A549 (cell line): ENCODE data around the gene RERE.

ENCODE experiments used
- CTCF ChIP-seq: fragments of >200 bp; sonication (Bioruptor Twin); formaldehyde crosslinking; IDR thresholded peaks from 3 replicates; pipeline ENCODE4 v1.5.1; 2016
- E2F6 ChIP-seq: IDR thresholded peaks from 2 replicates; pipeline ENCODE4 v1.6.1; 2012; ENCODE audit warnings: low read depth, borderline replicate concordance
- MAX ChIP-seq: IDR thresholded peaks from 2 replicates; pipeline ENCODE4 v1.6.1; 2012
- SMC3 ChIP-seq: fragments of >200 bp; sonication (Bioruptor Twin); formaldehyde crosslinking; IDR thresholded peaks from 3 replicates; pipeline ENCODE4 v1.6.1; 2018; ENCODE audit warnings: inconsistent platforms
- ZNF302 ChIP-seq: fragments of 250-450 bp; sonication (Bioruptor Pico); IDR thresholded peaks from 2 replicates; pipeline ENCODE4 v1.9.0; 2021; ENCODE audit warnings: inconsistent platforms, mild to moderate bottlenecking, moderate library complexity
- ZSCAN20 ChIP-seq: fragments of 250-450 bp; sonication (Bioruptor Pico); IDR thresholded peaks from 2 replicates; pipeline ENCODE4 v1.8.0; 2022; ENCODE audit warnings: mild to moderate bottlenecking, moderate library complexity
- TF ChIP-seq, protein P1 (sequence below): fragments of 200-600 bp; sonication (generic); IDR thresholded peaks from 2 replicates; pipeline ENCODE4 v1.6.1; 2016; ENCODE audit warnings: antibody characterized with exemption, mild to moderate bottlenecking, moderate library complexity

DNA sequence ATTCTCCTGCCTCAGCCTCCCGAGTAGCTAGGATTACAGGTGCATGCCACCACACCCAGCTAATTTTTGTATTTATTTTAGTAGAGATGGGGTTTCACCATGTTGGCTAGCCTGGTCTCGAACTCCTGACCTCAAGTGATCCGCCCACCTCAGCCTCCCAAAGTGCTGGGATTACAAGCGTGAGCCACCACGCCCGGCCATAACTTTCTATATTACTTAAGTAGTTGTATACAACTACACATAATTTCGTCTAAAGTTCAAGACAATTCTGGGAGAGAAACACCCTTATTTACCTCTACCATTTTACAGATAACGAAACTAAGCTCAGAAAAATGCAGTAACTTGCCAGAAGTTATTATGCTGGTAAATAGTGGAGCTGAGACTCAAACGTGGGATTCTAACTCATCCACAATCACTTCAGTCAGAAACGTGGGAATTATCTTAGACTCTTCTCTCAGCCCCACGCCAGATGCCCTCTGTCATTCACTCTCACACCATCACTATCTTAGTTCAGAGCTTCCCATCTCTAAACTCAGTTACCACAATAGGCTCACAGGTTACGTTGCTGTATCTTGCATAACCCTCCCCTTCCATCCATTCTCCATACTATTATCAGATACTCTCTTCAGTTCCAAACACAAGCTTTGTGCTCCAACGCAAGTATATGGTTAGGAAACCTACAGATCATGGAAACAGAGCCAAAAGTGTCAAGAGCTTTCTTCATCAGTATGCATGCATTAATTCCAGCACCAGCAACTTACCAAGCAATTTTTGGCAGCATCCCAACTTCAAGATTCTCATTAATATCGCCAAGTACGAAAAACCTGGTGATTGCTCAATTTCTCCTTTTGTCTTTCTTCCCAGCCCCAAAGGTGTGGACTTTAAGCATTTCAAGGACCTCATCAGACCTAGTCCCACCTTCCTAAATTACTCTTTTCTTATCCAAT lies 69.3 kb downstream of the RERE start:
- TF ChIP-seq SMC3 = no peak
- no peak for TF ChIP-seq MAX
- no peak for TF ChIP-seq CTCF
- TF ChIP-seq E2F6 = no peak
- TF ChIP-seq ZSCAN20 (CRISPR knock-in tag) = no peak
- no peak for TF ChIP-seq ZNF302
- TF ChIP-seq, protein P1, sequence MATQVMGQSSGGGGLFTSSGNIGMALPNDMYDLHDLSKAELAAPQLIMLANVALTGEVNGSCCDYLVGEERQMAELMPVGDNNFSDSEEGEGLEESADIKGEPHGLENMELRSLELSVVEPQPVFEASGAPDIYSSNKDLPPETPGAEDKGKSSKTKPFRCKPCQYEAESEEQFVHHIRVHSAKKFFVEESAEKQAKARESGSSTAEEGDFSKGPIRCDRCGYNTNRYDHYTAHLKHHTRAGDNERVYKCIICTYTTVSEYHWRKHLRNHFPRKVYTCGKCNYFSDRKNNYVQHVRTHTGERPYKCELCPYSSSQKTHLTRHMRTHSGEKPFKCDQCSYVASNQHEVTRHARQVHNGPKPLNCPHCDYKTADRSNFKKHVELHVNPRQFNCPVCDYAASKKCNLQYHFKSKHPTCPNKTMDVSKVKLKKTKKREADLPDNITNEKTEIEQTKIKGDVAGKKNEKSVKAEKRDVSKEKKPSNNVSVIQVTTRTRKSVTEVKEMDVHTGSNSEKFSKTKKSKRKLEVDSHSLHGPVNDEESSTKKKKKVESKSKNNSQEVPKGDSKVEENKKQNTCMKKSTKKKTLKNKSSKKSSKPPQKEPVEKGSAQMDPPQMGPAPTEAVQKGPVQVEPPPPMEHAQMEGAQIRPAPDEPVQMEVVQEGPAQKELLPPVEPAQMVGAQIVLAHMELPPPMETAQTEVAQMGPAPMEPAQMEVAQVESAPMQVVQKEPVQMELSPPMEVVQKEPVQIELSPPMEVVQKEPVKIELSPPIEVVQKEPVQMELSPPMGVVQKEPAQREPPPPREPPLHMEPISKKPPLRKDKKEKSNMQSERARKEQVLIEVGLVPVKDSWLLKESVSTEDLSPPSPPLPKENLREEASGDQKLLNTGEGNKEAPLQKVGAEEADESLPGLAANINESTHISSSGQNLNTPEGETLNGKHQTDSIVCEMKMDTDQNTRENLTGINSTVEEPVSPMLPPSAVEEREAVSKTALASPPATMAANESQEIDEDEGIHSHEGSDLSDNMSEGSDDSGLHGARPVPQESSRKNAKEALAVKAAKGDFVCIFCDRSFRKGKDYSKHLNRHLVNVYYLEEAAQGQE = no peak
